K562 (cell line): ENCODE data around the gene CD99L2. TPM values are rescaled to one million over a fixed set of nuclear protein-coding genes. Genes with fewer than 3 reads are reported as not detected.

Experiments
- BCL6 ChIP-seq: fragments of 250-450 bp; sonication (Bioruptor Pico); IDR thresholded peaks from 2 replicates; pipeline ENCODE4 v1.4.0; 2020
- FOXA3 ChIP-seq, 2 experiments: fragments of 450-650 bp in 1 of 2; sonication (generic) in 1 of 2; formaldehyde crosslinking; IDR thresholded peaks in 1 of 2; conservative IDR thresholded peaks in 1 of 2; 2 replicates each; pipeline versions ENCODE4 v1.4.0 to v1.8.0; 2020 to 2022; ENCODE audit warnings: mild to moderate bottlenecking in 2 of 2, missing genetic modification reagents in 1 of 2
- L3MBTL2 ChIP-seq: fragments of 450-650 bp; IDR thresholded peaks from 2 replicates; pipeline ENCODE4 v1.6.1; 2016; ENCODE audit warnings: mild to moderate bottlenecking, moderate library complexity
- MYBL2 ChIP-seq, 2 experiments: fragments of 450-650 bp in 1 of 2; sonication (generic) in 1 of 2; formaldehyde crosslinking in 1 of 2; IDR thresholded peaks; 2 replicates each; pipeline versions ENCODE4 v1.6.1 to v1.8.1; 2017 to 2022; ENCODE audit warnings: borderline replicate concordance in 1 of 2, inconsistent platforms in 1 of 2, low read depth in 1 of 2, mild to moderate bottlenecking in 1 of 2, missing genetic modification reagents in 1 of 2, moderate library complexity in 1 of 2
- NEUROD1 ChIP-seq: fragments of 150-350 bp; IDR thresholded peaks from 2 replicates; pipeline ENCODE4 v1.6.1; 2014; ENCODE audit warnings: borderline replicate concordance, low read length, low read depth; ENCODE audit not compliant: partially characterized antibody
- NFE2L1 ChIP-seq: fragments of 450-650 bp; IDR thresholded peaks from 2 replicates; pipeline ENCODE4 v1.6.1; 2016; ENCODE audit warnings: missing genetic modification characterization, low read depth, mild to moderate bottlenecking, missing compliant biosample characterization, moderate library complexity, borderline replicate concordance
- RBFOX2 ChIP-seq: fragments of 200-400 bp; formaldehyde crosslinking; IDR thresholded peaks from 2 replicates; pipeline ENCODE4 v1.6.1; 2017; ENCODE audit warnings: low read depth, mild to moderate bottlenecking, low read length, moderate library complexity
- RFX7 ChIP-seq: fragments of 250-450 bp; sonication (Bioruptor Pico); IDR thresholded peaks from 2 replicates; pipeline ENCODE4 v1.5.1; 2021; ENCODE audit warnings: mild to moderate bottlenecking
- SETDB1 ChIP-seq: IDR thresholded peaks from one replicate; pipeline ENCODE4 v1.6.1; 2012; ENCODE audit warnings: low read length, control low read depth, inconsistent platforms
- polyA plus RNA-seq, 8 experiments: library from polyadenylated mRNA; depleted of rRNA in 4 of 8; stranded (reverse) in 5 of 8; unstranded in 3 of 8; fragments of >200 nt; fragmentation: Nextera tagmentation in 2 of 8; fragmentation: Illumina TruSeq in 1 of 8; extraction: Ambion mirVana in 2 of 8; extraction: Trizol in 1 of 8; gene quantifications; 2 replicates each; pipeline versions ENCODE4 v1.2.1 to v1.2.3, GENCODE V29; 2011 to 2014; ENCODE audit warnings: inconsistent platforms in 1 of 8, missing spikeins in 1 of 8
- total RNA-seq, 7 experiments: library from RNA; depleted of rRNA in 6 of 7; stranded (reverse); fragments of >200 nt in 6 of 7; fragmentation: Illumina TruSeq in 2 of 7; extraction: Trizol in 2 of 7; gene quantifications; 2 replicates each; pipeline versions ENCODE4 v1.2.1 to v1.2.3, GENCODE V29; 2011 to 2021; ENCODE audit warnings: low replicate concordance in 1 of 7
- TF ChIP-seq, protein P1 (sequence below): fragments of 150-350 bp; conservative IDR thresholded peaks from 2 replicates; pipeline ENCODE4 v1.6.1; 2014; ENCODE audit warnings: low read length
- TF ChIP-seq, protein P2 (sequence below), 2 experiments: fragments of 450-650 bp; IDR thresholded peaks; 2 replicates each; pipeline ENCODE4 v1.6.1; 2016
- TF ChIP-seq, protein P3 (sequence below), 3 experiments: IDR thresholded peaks in 2 of 3; conservative IDR thresholded peaks in 1 of 3; 2 replicates each; pipeline ENCODE4 v1.5.1; 2011 to 2012; ENCODE audit warnings: low read length in 3 of 3, mild to moderate bottlenecking in 3 of 3, control low read depth in 2 of 3, improper control_type of control experiment in 1 of 3, inconsistent platforms in 1 of 3, low read depth in 1 of 3, mixed read lengths in 1 of 3, moderate library complexity in 1 of 3; ENCODE audit not compliant: insufficient read depth in 2 of 3
- TF ChIP-seq, protein P4 (sequence below): sonication (generic); formaldehyde crosslinking; IDR thresholded peaks from 2 replicates; pipeline ENCODE4 v1.8.0; 2022; ENCODE audit warnings: mild to moderate bottlenecking, missing genetic modification reagents

Gene CD99L2
- total and polyA plus RNA-seq, 9 of the 15 experiments (the other 6 are each of a cell fraction or from before 2014, with no cell fraction given) = 0.76 to 19.0 (median 11.9) TPM

DNA sequence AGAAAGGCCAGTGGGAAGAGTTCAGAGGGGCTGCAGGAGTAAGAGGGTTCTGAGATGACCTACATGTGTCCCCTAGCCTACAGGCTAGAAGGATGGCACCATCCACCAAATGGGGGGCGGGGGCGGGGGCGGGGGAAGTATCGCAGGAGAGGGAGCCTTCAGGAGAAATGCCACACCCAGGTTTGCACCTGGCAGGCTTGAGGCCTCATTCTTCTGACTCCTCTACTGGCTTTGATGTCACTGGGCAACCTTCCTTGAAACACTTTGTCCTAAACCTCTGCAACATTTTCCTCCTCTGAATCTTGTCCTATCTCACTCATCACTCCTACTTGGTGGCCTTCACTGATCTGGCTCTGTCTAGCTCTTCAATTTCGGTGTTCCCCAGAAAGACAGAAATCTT, 24.0 kb downstream of the CD99L2 start (continued):
- TF ChIP-seq, protein P1, sequence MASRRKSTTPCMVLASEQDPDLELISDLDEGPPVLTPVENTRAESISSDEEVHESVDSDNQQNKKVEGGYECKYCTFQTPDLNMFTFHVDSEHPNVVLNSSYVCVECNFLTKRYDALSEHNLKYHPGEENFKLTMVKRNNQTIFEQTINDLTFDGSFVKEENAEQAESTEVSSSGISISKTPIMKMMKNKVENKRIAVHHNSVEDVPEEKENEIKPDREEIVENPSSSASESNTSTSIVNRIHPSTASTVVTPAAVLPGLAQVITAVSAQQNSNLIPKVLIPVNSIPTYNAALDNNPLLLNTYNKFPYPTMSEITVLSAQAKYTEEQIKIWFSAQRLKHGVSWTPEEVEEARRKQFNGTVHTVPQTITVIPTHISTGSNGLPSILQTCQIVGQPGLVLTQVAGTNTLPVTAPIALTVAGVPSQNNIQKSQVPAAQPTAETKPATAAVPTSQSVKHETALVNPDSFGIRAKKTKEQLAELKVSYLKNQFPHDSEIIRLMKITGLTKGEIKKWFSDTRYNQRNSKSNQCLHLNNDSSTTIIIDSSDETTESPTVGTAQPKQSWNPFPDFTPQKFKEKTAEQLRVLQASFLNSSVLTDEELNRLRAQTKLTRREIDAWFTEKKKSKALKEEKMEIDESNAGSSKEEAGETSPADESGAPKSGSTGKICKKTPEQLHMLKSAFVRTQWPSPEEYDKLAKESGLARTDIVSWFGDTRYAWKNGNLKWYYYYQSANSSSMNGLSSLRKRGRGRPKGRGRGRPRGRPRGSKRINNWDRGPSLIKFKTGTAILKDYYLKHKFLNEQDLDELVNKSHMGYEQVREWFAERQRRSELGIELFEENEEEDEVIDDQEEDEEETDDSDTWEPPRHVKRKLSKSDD = no peak
- no peak for TF ChIP-seq RFX7 (CRISPR knock-in tag)
- no peak for TF ChIP-seq MYBL2 (IDR thresholded peaks at IDR 0.05; ENCODE audit: low read depth)
- TF ChIP-seq MYBL2 (CRISPR knock-in tag; IDR thresholded peaks at IDR 0.05; ENCODE audit: borderline replicate concordance) = no peak
- no peak for TF ChIP-seq FOXA3 (CRISPR knock-in tag; conservative IDR thresholded peaks at IDR 0.05 in 1 of 2, IDR thresholded peaks at IDR 0.05 in 1 of 2)
- TF ChIP-seq, protein P2, sequence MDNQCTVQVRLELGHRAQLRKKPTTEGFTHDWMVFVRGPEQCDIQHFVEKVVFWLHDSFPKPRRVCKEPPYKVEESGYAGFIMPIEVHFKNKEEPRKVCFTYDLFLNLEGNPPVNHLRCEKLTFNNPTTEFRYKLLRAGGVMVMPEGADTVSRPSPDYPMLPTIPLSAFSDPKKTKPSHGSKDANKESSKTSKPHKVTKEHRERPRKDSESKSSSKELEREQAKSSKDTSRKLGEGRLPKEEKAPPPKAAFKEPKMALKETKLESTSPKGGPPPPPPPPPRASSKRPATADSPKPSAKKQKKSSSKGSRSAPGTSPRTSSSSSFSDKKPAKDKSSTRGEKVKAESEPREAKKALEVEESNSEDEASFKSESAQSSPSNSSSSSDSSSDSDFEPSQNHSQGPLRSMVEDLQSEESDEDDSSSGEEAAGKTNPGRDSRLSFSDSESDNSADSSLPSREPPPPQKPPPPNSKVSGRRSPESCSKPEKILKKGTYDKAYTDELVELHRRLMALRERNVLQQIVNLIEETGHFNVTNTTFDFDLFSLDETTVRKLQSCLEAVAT (IDR thresholded peaks at IDR 0.05) = no peak
- TF ChIP-seq, protein P3, sequence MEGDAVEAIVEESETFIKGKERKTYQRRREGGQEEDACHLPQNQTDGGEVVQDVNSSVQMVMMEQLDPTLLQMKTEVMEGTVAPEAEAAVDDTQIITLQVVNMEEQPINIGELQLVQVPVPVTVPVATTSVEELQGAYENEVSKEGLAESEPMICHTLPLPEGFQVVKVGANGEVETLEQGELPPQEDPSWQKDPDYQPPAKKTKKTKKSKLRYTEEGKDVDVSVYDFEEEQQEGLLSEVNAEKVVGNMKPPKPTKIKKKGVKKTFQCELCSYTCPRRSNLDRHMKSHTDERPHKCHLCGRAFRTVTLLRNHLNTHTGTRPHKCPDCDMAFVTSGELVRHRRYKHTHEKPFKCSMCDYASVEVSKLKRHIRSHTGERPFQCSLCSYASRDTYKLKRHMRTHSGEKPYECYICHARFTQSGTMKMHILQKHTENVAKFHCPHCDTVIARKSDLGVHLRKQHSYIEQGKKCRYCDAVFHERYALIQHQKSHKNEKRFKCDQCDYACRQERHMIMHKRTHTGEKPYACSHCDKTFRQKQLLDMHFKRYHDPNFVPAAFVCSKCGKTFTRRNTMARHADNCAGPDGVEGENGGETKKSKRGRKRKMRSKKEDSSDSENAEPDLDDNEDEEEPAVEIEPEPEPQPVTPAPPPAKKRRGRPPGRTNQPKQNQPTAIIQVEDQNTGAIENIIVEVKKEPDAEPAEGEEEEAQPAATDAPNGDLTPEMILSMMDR (IDR thresholded peaks at IDR 0.05 in 2 of 3, conservative IDR thresholded peaks at IDR 0.05 in 1 of 3; ENCODE audit: insufficient read depth in 2 of 3, low read depth in 1 of 3, low read length in 3 of 3) = no peak
- no peak for TF ChIP-seq NEUROD1
- no peak for TF ChIP-seq RBFOX2
- no peak for TF ChIP-seq BCL6
- no peak for TF ChIP-seq L3MBTL2
- TF ChIP-seq SETDB1 = no peak
- no peak for TF ChIP-seq NFE2L1 (tag)
- TF ChIP-seq, protein P4, sequence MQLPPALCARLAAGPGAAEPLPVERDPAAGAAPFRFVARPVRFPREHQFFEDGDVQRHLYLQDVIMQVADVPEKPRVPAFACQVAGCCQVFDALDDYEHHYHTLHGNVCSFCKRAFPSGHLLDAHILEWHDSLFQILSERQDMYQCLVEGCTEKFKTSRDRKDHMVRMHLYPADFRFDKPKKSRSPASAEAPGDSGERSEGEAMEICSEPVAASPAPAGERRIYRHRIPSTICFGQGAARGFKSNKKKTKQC = no peak
- TF ChIP-seq, all 486 proteins: peak for 0
